Neutrophil (primary cell): Measurements from ENCODE around the gene TAOK1.

Experiments
- H3K27ac ChIP-seq: fragments of 200-600 bp; sonication (generic); 2 replicates; pipeline ENCODE4 v1.5.1; 2016; ENCODE audit warnings: mild to moderate bottlenecking, moderate library complexity
- H3K27me3 ChIP-seq: fragments of 200-600 bp; sonication (generic); 2 replicates; pipeline ENCODE4 v1.6.0; 2016; ENCODE audit warnings: mild to moderate bottlenecking
- H3K36me3 ChIP-seq: fragments of 200-600 bp; sonication (generic); 2 replicates; pipeline ENCODE4 v1.5.1; 2017
- H3K4me1 ChIP-seq, 2 experiments: fragments of 200-600 bp in 1 of 2; sonication (generic) in 1 of 2; 1 replicate in 1 of 2; 2 replicates in 1 of 2; pipeline versions ENCODE4 v1.5.1 to v1.6.1; 2013 to 2016; ENCODE audit warnings: low read depth in 1 of 2, low read length in 1 of 2, mild to moderate bottlenecking in 1 of 2, moderate library complexity in 1 of 2; ENCODE audit not compliant: control insufficient read depth in 1 of 2, insufficient read depth in 1 of 2
- H3K4me3 ChIP-seq, 2 experiments: fragments of 200-600 bp in 1 of 2; sonication (generic) in 1 of 2; 1 replicate in 1 of 2; 2 replicates in 1 of 2; pipeline ENCODE4 v1.5.1; 2013 to 2016; ENCODE audit warnings: low read depth in 1 of 2, low read length in 1 of 2, mild to moderate bottlenecking in 1 of 2, moderate library complexity in 1 of 2
- H3K9me3 ChIP-seq: fragments of 200-600 bp; sonication (generic); 2 replicates; pipeline ENCODE4 v1.5.1; 2016
- TF ChIP-seq, protein P1 (sequence below): fragments of 200-600 bp; sonication (generic); IDR thresholded peaks from 2 replicates; pipeline ENCODE4 v1.5.1; 2016; ENCODE audit warnings: antibody characterized with exemption

The TAOK1 gene

DNA sequence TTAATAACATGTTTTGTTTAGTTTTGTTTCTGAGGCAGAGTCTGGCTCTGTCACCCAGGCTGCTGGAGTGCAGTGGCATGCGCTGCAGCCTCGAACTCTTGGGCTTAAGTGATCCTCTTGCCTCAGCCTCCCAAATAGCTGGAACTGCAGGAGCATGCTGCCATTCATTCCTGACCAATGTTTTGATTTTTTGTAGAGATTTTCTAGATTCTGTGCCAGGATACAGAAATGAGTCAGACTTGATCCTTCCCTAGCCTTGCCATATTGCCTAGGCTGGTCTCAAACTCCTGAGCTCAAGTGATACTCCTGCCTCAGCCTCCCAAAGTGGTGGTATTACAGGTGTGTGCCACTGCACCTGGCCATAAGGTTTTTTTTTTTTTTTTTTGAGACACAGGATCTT lies 17.7 kb downstream of the TAOK1 start:
- Histone ChIP-seq H3K27ac (no peak overlapping the region), H3K4me1 (peaks cover 0 to 9% of the 10 kb centered on the region in 2 experiments), H3K36me3 (peaks cover 26% of the 10 kb centered on the region), H3K4me3 (no peak overlapping the region), H3K9me3 (no peaks in the 10 kb centered on the region), H3K27me3 (no peaks in the 10 kb centered on the region)
- TF ChIP-seq, protein P1, sequence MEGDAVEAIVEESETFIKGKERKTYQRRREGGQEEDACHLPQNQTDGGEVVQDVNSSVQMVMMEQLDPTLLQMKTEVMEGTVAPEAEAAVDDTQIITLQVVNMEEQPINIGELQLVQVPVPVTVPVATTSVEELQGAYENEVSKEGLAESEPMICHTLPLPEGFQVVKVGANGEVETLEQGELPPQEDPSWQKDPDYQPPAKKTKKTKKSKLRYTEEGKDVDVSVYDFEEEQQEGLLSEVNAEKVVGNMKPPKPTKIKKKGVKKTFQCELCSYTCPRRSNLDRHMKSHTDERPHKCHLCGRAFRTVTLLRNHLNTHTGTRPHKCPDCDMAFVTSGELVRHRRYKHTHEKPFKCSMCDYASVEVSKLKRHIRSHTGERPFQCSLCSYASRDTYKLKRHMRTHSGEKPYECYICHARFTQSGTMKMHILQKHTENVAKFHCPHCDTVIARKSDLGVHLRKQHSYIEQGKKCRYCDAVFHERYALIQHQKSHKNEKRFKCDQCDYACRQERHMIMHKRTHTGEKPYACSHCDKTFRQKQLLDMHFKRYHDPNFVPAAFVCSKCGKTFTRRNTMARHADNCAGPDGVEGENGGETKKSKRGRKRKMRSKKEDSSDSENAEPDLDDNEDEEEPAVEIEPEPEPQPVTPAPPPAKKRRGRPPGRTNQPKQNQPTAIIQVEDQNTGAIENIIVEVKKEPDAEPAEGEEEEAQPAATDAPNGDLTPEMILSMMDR: no peak

DNA sequence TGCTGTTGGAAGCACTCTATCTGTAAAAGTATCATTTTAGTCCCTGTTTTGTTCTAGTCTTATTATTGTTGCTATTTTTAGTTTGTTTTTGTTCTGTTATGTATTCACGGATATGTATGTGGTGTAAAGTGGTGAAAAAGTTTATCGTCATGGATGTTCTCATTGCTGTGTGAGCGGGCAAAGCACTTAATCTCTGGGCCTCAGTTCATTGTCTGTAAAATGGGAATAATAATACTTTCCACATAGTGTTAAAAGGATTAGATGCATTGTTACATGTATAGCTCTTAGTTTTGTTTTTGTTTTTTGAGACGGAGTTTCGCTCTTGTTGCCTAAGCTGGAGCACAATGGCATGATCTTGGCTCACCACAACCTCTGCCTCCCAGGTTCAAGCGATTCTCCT lies 19.8 kb downstream of the TAOK1 start:
- Histone ChIP-seq H3K4me3 (no peak overlapping the region), H3K4me1 (peaks cover 0 to 15% of the 10 kb centered on the region in 2 experiments), H3K36me3 (peaks cover 17% of the 10 kb centered on the region), H3K27ac (no peak overlapping the region), H3K27me3 (no peaks in the 10 kb centered on the region), H3K9me3 (no peaks in the 10 kb centered on the region)
- TF ChIP-seq, protein P1: no peak

DNA sequence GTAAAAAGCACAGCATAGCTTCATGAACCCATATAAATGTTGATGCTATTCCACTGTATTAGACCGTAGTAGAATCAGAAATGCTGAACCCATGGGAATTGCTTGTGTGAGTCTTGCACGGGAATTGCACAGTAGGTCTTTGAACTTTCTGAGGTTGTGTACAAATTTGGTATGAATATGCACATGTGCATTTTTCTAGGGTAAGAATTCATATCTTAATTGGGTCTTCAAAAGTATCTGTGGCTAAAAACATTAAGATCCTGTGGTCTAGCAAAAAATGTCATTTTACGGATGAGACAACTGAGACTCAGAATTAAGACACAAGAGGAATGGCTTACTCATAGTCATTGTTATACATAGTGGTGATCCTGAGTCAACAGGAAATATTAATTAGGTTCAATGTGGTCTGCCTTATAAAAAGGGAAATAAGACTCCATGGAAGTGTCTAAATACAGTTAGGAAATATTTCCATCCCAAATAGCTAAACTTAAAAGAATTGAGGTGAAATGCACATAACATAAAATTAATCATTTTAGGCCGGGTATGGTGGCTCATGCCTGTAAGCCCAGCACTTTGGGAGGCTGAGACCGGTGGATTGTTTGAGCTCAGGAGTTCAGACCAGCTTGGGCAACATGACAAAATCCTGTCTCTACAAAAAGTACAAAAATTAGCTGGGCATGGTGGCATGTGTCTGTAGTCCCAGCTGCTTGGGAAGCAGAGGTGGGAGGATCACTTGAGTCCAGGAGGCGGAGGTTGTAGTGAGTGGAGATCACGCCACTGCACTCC lies 22.8 kb downstream of the TAOK1 start:
- no peak overlapping the region for H3K4me3 ChIP-seq
- H3K9me3 ChIP-seq: no peaks in the 10 kb centered on the region
- H3K27ac ChIP-seq: peak overlapping the region; percentile 7
- H3K27me3 ChIP-seq: no peaks in the 10 kb centered on the region
- peaks cover 3 to 15% of the 10 kb centered on the region in 2 experiments for H3K4me1 ChIP-seq
- H3K36me3 ChIP-seq: peaks cover 9% of the 10 kb centered on the region
- TF ChIP-seq, protein P1: no peak

DNA sequence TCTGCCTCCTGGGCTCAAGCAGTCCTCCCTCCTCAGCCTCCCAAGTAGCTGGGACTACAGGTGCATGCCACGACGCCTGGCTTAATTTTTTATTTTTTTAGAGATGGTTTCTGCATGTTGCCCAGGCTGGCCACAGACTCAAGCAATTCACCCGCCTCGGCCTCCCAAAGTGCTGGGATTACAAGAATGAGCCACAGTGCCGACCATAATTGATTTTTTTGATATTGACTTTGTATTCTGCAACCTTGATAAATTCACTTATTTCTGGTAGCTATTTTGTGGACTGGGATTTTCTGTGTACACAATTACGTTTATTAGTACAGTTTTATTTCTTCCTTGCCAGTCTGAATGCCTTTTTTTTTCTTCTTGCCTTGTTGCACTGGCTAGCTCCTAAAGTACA lies 30.0 kb downstream of the TAOK1 start:
- peaks cover 0 to 3% of the 10 kb centered on the region in 2 experiments for H3K4me1 ChIP-seq
- H3K9me3 ChIP-seq: no peaks in the 10 kb centered on the region
- no peaks in the 10 kb centered on the region for H3K27me3 ChIP-seq
- no peak overlapping the region for H3K27ac ChIP-seq
- no peak overlapping the region for H3K4me3 ChIP-seq
- H3K36me3 ChIP-seq: peaks cover 15% of the 10 kb centered on the region
- TF ChIP-seq, protein P1: no peak

DNA sequence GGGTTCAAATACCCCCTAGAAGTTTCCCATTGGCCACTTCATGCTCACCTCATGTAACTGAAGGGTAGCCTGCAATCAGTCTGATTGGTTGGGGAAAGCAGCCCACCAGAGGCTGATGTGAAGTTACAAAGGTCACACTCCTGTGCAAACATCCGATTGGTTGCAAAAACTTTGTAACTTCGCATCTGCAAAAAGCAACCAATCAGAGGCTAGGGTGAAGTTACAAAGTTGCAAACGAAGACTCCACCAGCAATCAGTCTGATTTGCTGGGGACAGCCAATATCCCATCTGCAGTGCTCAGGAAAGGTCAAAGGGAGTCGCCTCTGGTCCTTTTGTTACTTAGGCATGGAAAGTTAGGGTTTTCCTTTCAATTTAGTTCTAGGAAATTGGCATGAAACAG lies 40.1 kb downstream of the TAOK1 start:
- Histone ChIP-seq H3K9me3 (no peaks in the 10 kb centered on the region), H3K27ac (no peak overlapping the region), H3K4me1 (no peaks in the 10 kb centered on the region), H3K36me3 (no peaks in the 10 kb centered on the region), H3K4me3 (no peak overlapping the region), H3K27me3 (no peaks in the 10 kb centered on the region)
- TF ChIP-seq, protein P1: no peak
